BJ (cell line): Measurements from ENCODE around the gene DUXB. TPM values are rescaled to one million over a fixed set of nuclear protein-coding genes. Genes with fewer than 3 reads are reported as not detected.

Experiments used
- CTCF ChIA-PET: fragments of 350-600 bp; formaldehyde crosslinking; extraction: SDS; loops from one replicate; lab custom pipeline; 2021; ENCODE audit warnings: antibody characterized with exemption, inconsistent platforms; lab: Yijun Ruan, JAX
- POLR2A ChIA-PET: fragments of 300-600 bp; sonication (Branson Sonifier 250); formaldehyde crosslinking; extraction: SDS; loops from one replicate; lab custom pipeline; 2021; ENCODE audit warnings: antibody characterized with exemption; lab: Charles Lee
- DNase-seq: peaks from one replicate; pipeline ENCODE4 v3.0.0-alpha.2; 2011; ENCODE audit warnings: low read depth
- H3K27me3 ChIP-seq: 2 replicates; pipeline ENCODE4 v1.6.0; 2011; ENCODE audit warnings: low read length; ENCODE audit not compliant: control insufficient read depth, insufficient read depth
- H3K36me3 ChIP-seq: 2 replicates; pipeline ENCODE4 v1.5.1; 2011; ENCODE audit warnings: low read length; ENCODE audit not compliant: control insufficient read depth, insufficient read depth
- H3K4me3 ChIP-seq: 2 replicates; pipeline ENCODE4 v1.5.1; 2011; ENCODE audit warnings: low read depth, mild to moderate bottlenecking, control low read depth, low read length
- polyA plus RNA-seq: library from polyadenylated mRNA; depleted of rRNA; stranded (reverse); fragments of >200 nt; gene quantifications from 2 replicates; pipeline ENCODE4 v1.2.3, GENCODE V29; 2011
- TF ChIP-seq, protein P1 (sequence below): IDR thresholded peaks from 2 replicates; pipeline ENCODE4 v1.5.1; 2011; ENCODE audit warnings: low read depth, mild to moderate bottlenecking, control low read depth, inconsistent platforms, low read length, moderate library complexity; ENCODE audit not compliant: insufficient read depth

Gene DUXB
- polyA plus RNA-seq, 1 experiment, result not detected

DNA sequence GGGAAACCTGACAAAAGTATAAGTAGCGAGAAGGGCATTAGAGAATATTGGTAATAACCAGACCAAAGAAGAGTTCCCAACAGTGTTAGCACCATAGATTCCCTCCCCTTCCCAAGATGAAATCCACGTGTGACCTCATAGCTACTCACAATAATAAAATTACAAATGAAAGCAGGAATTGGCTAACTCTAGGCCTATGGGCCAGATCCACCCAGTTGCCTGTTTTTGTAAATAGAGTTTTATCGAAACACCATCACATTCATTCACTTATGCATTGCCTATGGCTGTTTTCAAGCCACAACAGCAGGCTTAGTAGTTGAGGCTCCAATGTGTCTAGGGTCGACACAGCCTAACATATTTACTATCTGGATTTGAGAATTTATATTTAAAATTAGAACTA, 17.2 kb upstream of the DUXB start:
- Histone ChIP-seq H3K27me3 (no peaks in the 10 kb centered on the region), H3K36me3 (no peaks in the 10 kb centered on the region), H3K4me3 (no peak overlapping the region)
- no peak for DNase-seq
- POLR2A ChIA-PET, result no interaction called here
- CTCF ChIA-PET, result no interaction called here
- TF ChIP-seq, protein P1, sequence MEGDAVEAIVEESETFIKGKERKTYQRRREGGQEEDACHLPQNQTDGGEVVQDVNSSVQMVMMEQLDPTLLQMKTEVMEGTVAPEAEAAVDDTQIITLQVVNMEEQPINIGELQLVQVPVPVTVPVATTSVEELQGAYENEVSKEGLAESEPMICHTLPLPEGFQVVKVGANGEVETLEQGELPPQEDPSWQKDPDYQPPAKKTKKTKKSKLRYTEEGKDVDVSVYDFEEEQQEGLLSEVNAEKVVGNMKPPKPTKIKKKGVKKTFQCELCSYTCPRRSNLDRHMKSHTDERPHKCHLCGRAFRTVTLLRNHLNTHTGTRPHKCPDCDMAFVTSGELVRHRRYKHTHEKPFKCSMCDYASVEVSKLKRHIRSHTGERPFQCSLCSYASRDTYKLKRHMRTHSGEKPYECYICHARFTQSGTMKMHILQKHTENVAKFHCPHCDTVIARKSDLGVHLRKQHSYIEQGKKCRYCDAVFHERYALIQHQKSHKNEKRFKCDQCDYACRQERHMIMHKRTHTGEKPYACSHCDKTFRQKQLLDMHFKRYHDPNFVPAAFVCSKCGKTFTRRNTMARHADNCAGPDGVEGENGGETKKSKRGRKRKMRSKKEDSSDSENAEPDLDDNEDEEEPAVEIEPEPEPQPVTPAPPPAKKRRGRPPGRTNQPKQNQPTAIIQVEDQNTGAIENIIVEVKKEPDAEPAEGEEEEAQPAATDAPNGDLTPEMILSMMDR, result no peak

DNA sequence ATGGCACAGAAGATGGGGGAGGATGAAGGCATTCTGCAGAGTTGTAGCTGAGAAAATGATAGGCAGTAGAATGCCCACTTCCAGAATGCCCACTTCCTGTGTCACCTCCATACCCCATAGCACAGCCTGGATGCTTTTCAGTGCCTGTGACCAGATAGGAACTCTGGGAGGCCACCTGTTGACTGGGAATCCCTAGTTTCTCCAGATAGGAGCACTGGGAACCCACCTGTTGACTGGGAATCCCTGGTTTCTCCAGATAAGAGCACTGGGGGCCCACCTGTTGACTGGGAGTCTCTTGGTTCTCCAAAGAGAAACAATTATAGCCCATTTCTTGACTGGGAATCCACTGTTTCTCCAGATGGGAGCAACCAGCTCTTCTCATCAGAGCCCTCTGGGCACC, 13.4 kb upstream of the DUXB start:
- ChIA-PET POLR2A (no interaction called here), CTCF (no interaction called here)
- H3K36me3 ChIP-seq, result no peaks in the 10 kb centered on the region
- H3K4me3 ChIP-seq, result no peak overlapping the region
- DNase-seq, result no peak
- TF ChIP-seq, protein P1, result no peak
- no peaks in the 10 kb centered on the region for H3K27me3 ChIP-seq

DNA sequence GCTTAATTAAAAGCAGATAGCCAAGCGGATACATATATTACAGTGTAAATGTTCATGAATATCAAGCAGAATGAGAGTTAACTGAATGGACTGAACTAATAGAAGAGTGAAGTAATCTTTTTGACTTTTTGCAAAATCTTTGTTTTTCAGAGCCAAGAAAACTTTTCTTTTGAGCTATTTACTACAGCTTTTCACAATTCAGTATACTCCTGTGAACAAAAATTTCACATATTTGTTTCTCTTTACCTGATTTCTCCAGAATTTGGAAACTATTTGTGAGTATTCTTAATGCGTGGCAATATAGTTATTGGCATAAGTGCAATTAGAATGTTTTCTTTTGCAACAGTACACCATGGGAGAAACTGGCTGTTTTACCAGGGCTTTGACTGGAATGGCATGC, 9.1 kb upstream of the DUXB start:
- DNase-seq, result no peak
- Histone ChIP-seq H3K4me3 (no peak overlapping the region), H3K27me3 (no peaks in the 10 kb centered on the region), H3K36me3 (no peaks in the 10 kb centered on the region)
- CTCF ChIA-PET, result no interaction called here
- TF ChIP-seq, protein P1, result no peak
- POLR2A ChIA-PET, result no interaction called here

DNA sequence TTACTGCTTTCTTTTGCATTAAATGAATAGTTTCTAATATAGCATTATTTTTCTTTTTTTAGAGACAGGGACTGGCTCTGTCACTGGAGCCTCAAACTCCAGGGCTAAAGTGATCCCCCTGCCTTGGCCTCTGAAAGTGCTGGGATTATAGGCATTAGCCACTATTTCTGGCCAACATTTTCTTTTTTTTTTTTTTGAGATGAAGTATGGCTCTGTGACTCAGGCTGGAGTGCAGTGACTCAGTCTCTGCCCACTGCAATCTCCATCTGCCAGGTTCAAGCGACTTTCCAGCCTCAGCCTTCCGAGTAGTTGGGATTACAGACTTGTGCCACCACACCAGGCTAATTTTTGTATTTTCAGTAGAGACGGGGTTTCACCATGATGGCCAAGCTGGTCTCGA, 2.0 kb upstream of the DUXB start:
- H3K36me3 ChIP-seq, result no peaks in the 10 kb centered on the region
- TF ChIP-seq, protein P1, result no peak
- no peak overlapping the region for H3K4me3 ChIP-seq
- ChIA-PET CTCF (no interaction called here), POLR2A (interaction anchor here (0.7 kb wide), 2 partner anchors 9 to 61 kb away, joined by 8 to 9 read pairs; no protein-coding TSS in a partner anchor)
- DNase-seq, result no peak
- no peaks in the 10 kb centered on the region for H3K27me3 ChIP-seq

DNA sequence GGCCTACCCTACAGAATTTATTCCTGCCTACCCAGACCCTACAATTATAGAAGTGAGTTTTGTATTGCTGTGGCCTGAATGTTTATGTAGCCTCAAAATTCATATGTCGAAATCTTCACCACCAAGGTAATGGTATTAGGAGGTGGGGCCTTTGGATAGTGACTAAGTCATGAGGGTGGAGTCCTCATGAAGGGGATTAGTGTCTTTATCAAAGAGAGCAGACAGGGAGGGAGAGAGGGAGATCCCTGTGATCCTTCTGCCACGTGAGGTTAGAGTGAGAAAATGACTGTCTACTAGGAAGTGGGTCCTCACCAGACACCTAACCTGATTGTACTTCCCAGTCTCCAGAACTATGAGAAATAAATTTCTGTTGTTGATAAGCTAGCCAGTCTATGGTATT, 981 bp upstream of the DUXB start:
- no peaks in the 10 kb centered on the region for H3K36me3 ChIP-seq
- DNase-seq, result no peak
- ChIA-PET CTCF (no interaction called here), POLR2A (no interaction called here)
- TF ChIP-seq, protein P1, result no peak
- no peaks in the 10 kb centered on the region for H3K27me3 ChIP-seq
- no peak overlapping the region for H3K4me3 ChIP-seq
